Activated CD8-positive, alpha-beta T cell treated with anti-CD3 and anti-CD28 coated beads for 36 hours (primary cell): ENCODE results near the gene TSKU. TPM values are rescaled to one million over a fixed set of nuclear protein-coding genes. Genes with fewer than 3 reads are reported as not detected.
A peak's percentile ranks its signal among the peaks of the same experiment; 100 is the strongest.

ENCODE experiments used
- ATAC-seq: fragments of 200-7000 bp; cut with Tn5 transposase; one replicate; pipeline ENCODE4 v1.10.0; 2021; ENCODE audit warnings: mild to moderate bottlenecking, moderate library complexity
- CTCF ChIA-PET: fragments of 350-600 bp; sonication (Branson Sonifier 250); formaldehyde crosslinking; loops from one replicate; lab custom pipeline; 2021; ENCODE audit warnings: antibody characterized with exemption; lab: Charles Lee
- POLR2A ChIA-PET: fragments of 350-600 bp; sonication (Branson Sonifier 250); formaldehyde crosslinking; loops from one replicate; lab custom pipeline; 2021; ENCODE audit warnings: antibody characterized with exemption; lab: Charles Lee
- DNase-seq: peaks from one replicate; pipeline ENCODE4 v3.0.0-alpha.2; 2020
- H3K27ac Mint-ChIP-seq: one replicate; pipeline ENCODE4 v1.8.0; 2021; ENCODE audit warnings: mild to moderate bottlenecking, mixed read lengths
- H3K27me3 Mint-ChIP-seq: one replicate; pipeline ENCODE4 v1.8.0; 2021; ENCODE audit warnings: mixed read lengths
- H3K36me3 Mint-ChIP-seq: one replicate; pipeline ENCODE4 v1.8.0; 2021; ENCODE audit warnings: low read depth, mixed read lengths
- H3K4me1 Mint-ChIP-seq: one replicate; pipeline ENCODE4 v1.8.0; 2021; ENCODE audit warnings: low read depth, mixed read lengths
- H3K4me3 Mint-ChIP-seq: one replicate; pipeline ENCODE4 v1.8.0; 2021; ENCODE audit warnings: mild to moderate bottlenecking, moderate library complexity, mixed read lengths
- H3K9me3 Mint-ChIP-seq: one replicate; pipeline ENCODE4 v1.8.0; 2021; ENCODE audit warnings: mixed read lengths
- intact Hi-C: fragments of 100-400 bp; cut with micrococcal nuclease; formaldehyde crosslinking; loops from one replicate; pipeline ENCODE4 v1.10.0; 2022
- total RNA-seq, 2 experiments: library from RNA; stranded (reverse); gene quantifications; one replicate each; pipeline ENCODE4 v1.2.3, GENCODE V29; 2021
- TF ChIP-seq, protein P1 (sequence below): fragments of 200-600 bp; IDR thresholded peaks from one replicate; pipeline ENCODE4 v1.8.0; 2022; ENCODE audit warnings: antibody characterized with exemption, mild to moderate bottlenecking

The TSKU gene
- total RNA-seq, 2 experiments from 2014 or later: 6.5 to 8.4 TPM

DNA sequence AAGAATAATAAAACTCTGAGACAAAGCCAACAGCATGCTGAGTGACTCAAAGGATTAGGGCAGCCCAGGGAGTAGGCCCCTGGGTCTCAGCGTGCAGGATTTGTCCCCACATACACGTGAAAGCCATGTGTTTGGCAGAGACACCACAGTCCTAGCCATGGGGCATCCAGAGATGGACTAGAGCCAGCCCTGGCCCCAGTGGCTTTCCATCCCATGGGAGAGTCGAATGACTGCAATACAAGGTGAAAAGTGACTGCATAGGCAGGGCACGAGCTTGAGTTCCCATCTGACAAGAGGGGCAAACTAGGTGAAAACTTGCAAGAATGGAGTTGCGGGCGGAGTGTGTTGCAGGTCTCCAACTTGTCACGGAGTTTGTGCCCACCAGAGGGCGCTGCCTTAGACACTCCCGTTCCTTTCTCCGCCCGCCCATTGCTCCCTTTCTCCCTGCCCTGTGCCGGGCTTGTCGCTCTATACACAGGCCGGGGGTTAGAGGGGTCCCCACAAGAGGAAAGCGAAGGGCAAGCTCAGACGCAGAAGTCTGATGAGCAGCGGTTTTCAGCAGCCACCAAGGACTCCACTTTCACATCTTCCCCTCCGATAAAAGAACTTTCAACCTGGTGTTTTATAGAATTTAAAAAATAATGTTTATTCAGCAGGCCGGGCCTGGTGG lies 24.2 kb downstream of the TSKU start:
- no peak overlapping the region for H3K4me3 Mint-ChIP-seq
- CTCF ChIA-PET: interaction anchor here (0.9 to 3.7 kb wide), 8 partner anchors 8 to 284 kb away, joined by 3 to 106 read pairs (median 5); no protein-coding TSS in a partner anchor

DNA sequence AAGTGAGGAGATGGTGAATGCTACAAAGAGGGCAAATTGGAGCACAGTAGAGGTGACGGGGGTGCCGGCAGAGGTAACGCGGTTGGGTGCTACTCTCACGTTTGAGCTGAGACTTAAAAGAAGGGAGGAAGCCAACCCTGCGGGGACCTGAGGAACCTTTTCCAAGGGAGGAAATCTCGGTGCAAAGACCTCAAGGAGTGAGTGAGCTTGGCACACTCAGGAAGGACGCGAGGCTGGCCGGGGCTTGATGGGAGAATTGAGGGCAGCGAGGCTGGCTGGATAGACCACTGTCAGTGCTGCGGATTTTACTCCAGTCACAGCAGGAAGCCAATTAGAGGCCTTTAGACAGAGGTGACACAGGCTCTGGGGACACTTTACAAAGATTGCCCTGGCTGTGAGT lies 25.0 kb downstream of the TSKU start:
- Mint-ChIP-seq H3K4me1 (peaks cover 31% of the 10 kb centered on the region), H3K36me3 (no peaks in the 10 kb centered on the region), H3K27me3 (peaks cover 3% of the 10 kb centered on the region), H3K9me3 (no peaks in the 10 kb centered on the region), H3K4me3 (no peak overlapping the region), H3K27ac (no peak overlapping the region)
- no peak for DNase-seq
- ATAC-seq: no peak
- intact Hi-C loops: loop anchor here (2.0 to 10.0 kb wide), 2 partner anchors 111 to 287 kb away; no protein-coding TSS in a partner anchor
- CTCF ChIA-PET: interaction anchor here (1.0 to 3.7 kb wide), 11 partner anchors 9 to 319 kb away, joined by 3 to 106 read pairs (median 5); no protein-coding TSS in a partner anchor
- TF ChIP-seq, protein P1, sequence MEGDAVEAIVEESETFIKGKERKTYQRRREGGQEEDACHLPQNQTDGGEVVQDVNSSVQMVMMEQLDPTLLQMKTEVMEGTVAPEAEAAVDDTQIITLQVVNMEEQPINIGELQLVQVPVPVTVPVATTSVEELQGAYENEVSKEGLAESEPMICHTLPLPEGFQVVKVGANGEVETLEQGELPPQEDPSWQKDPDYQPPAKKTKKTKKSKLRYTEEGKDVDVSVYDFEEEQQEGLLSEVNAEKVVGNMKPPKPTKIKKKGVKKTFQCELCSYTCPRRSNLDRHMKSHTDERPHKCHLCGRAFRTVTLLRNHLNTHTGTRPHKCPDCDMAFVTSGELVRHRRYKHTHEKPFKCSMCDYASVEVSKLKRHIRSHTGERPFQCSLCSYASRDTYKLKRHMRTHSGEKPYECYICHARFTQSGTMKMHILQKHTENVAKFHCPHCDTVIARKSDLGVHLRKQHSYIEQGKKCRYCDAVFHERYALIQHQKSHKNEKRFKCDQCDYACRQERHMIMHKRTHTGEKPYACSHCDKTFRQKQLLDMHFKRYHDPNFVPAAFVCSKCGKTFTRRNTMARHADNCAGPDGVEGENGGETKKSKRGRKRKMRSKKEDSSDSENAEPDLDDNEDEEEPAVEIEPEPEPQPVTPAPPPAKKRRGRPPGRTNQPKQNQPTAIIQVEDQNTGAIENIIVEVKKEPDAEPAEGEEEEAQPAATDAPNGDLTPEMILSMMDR: no peak
- POLR2A ChIA-PET: no interaction called here

More for the DNA sequence above, 24.2 kb downstream of the TSKU start:
- H3K9me3 Mint-ChIP-seq: no peaks in the 10 kb centered on the region
- DNase-seq (peak; percentile 91), ATAC-seq (peak; percentile 31)
- H3K36me3 Mint-ChIP-seq: no peaks in the 10 kb centered on the region
- H3K4me1 Mint-ChIP-seq: peaks cover 32% of the 10 kb centered on the region
- no peak overlapping the region for H3K27ac Mint-ChIP-seq
- TF ChIP-seq, protein P1: peak; percentile 76
- POLR2A ChIA-PET: no interaction called here
- intact Hi-C loops: loop anchor here (10.0 kb wide), 1 partner anchor 287 kb away; no protein-coding TSS in a partner anchor
- H3K27me3 Mint-ChIP-seq: peaks cover 3% of the 10 kb centered on the region

DNA sequence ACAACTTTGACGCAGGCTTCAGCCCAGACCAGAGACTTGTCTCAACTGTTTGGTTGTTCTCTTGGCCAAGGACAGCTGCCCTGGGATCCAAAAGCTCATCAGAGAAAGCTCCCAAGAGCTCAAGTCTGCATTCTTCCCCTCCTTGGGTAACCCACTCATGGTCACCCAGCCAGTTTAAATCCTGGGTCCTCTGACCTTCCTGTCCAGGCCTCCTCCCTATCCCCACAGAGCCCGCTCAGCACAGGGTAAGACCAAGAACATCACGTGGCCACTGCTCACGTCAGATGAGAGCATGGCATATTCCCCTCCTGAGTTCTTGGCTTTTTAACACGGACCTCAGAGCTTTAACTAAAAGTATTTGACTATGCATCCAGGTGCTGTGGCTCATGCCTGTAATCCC lies 25.8 kb downstream of the TSKU start:
- peaks cover 22% of the 10 kb centered on the region for H3K4me1 Mint-ChIP-seq
- no peak overlapping the region for H3K27ac Mint-ChIP-seq
- ATAC-seq (no peak), DNase-seq (no peak)
- H3K36me3 Mint-ChIP-seq: no peaks in the 10 kb centered on the region
- H3K9me3 Mint-ChIP-seq: no peaks in the 10 kb centered on the region
- CTCF ChIA-PET: interaction anchor here (0.8 to 3.7 kb wide), 15 partner anchors 10 to 318 kb away, joined by 3 to 106 read pairs (median 3); no protein-coding TSS in a partner anchor
- TF ChIP-seq, protein P1: no peak
- peaks cover 3% of the 10 kb centered on the region for H3K27me3 Mint-ChIP-seq
- intact Hi-C loops: loop anchor here (2.0 to 10.0 kb wide), 2 partner anchors 110 to 286 kb away; no protein-coding TSS in a partner anchor
- POLR2A ChIA-PET: no interaction called here
- no peak overlapping the region for H3K4me3 Mint-ChIP-seq

DNA sequence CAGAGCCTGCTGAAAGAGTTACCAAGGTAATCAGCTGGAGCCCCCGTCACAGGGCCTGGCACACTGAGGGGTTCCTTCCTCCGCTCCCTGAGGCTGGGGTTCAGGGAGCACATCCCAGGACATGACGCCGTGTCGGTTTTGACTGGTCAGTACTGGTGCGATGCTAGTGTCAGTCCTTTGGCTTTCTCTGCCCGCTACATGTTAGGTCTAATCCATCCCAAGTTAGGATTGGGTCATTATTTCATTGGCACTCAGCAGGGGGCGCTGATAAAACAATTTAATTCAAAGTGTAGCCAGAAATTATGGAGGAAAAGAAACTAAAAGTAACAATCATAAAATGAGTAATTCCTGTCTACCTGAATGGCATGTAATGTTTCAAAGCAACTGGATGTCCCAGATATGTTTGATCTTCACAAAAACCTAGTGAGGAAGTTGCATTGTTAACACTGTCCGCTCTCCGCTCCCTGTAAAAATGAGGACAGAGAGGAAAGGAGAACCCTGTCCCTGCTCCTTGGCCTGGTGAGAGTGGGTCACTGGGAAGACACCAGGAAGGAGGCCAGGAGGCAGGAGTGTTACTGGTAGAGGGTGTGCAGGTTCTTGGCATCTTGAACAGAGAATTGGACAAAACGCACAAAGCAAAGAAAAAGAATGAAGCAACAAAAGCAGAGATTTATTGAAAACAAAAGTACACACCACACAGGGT lies 27.1 kb downstream of the TSKU start:
- ATAC-seq: peak; percentile 50
- DNase-seq: peak; percentile 72
- Mint-ChIP-seq H3K4me1 (peaks cover 12% of the 10 kb centered on the region), H3K27ac (peak overlapping the region; percentile 31), H3K27me3 (peaks cover 2% of the 10 kb centered on the region), H3K36me3 (peaks cover 1% of the 10 kb centered on the region), H3K9me3 (peaks cover 1% of the 10 kb centered on the region), H3K4me3 (no peak overlapping the region)
- POLR2A ChIA-PET: no interaction called here
- intact Hi-C loops: no loop called here
- TF ChIP-seq, protein P1: peak; percentile 74
- CTCF ChIA-PET: interaction anchor here (0.6 to 9.9 kb wide), 13 partner anchors 11 to 282 kb away, joined by 3 to 106 read pairs (median 3); partner anchors contain the start of gene ACER3
